GM23248 (cell line): Measurements from ENCODE around the gene MAFG. TPM values are rescaled to one million over a fixed set of nuclear protein-coding genes. Genes with fewer than 3 reads are reported as not detected.

Experiments used
- DNase-seq: peaks from one replicate; pipeline ENCODE4 v3.0.0-alpha.2; 2015
- H2AFZ ChIP-seq: fragments of 200-600 bp; sonication (generic); 2 replicates; pipeline ENCODE4 v1.6.1; 2016; ENCODE audit warnings: antibody characterized with exemption
- H3F3A ChIP-seq: fragments of 200-600 bp; sonication (generic); 2 replicates; pipeline ENCODE4 v1.6.1; 2016; ENCODE audit warnings: mild to moderate bottlenecking, antibody characterized with exemption, mixed run types; ENCODE audit not compliant: insufficient read depth
- H3K27ac ChIP-seq: fragments of 200-600 bp; sonication (generic); 2 replicates; pipeline ENCODE4 v1.5.1; 2016; ENCODE audit warnings: mild to moderate bottlenecking
- H3K27me3 ChIP-seq: fragments of 200-600 bp; sonication (generic); replicated peaks from 2 replicates; pipeline ENCODE4 v1.6.1; 2016; ENCODE audit warnings: mild to moderate bottlenecking; ENCODE audit not compliant: insufficient read depth
- H3K36me3 ChIP-seq: fragments of 200-600 bp; sonication (generic); 2 replicates; pipeline ENCODE4 v1.6.1; 2016; ENCODE audit warnings: low read depth, mild to moderate bottlenecking
- H3K4me1 ChIP-seq: fragments of 200-600 bp; sonication (generic); 2 replicates; pipeline ENCODE4 v1.6.1; 2016; ENCODE audit warnings: mild to moderate bottlenecking; ENCODE audit not compliant: insufficient read depth
- H3K4me2 ChIP-seq: fragments of 200-600 bp; sonication (generic); one replicate; pipeline ENCODE4 v1.6.1; 2016; ENCODE audit warnings: mild to moderate bottlenecking; ENCODE audit not compliant: unreplicated experiment
- H3K4me3 ChIP-seq: fragments of 200-600 bp; sonication (generic); 2 replicates; pipeline ENCODE4 v1.5.1; 2016; ENCODE audit warnings: mild to moderate bottlenecking
- H3K79me2 ChIP-seq: fragments of 200-600 bp; sonication (generic); 2 replicates; pipeline ENCODE4 v1.6.1; 2016; ENCODE audit warnings: mild to moderate bottlenecking; ENCODE audit not compliant: insufficient read depth
- H3K9ac ChIP-seq: fragments of 200-600 bp; sonication (generic); 2 replicates; pipeline ENCODE4 v1.6.1; 2016; ENCODE audit warnings: mild to moderate bottlenecking
- H3K9me2 ChIP-seq: fragments of 200-600 bp; sonication (generic); 2 replicates; pipeline ENCODE4 v1.6.1; 2016; ENCODE audit warnings: mixed run types, mild to moderate bottlenecking, moderate library complexity; ENCODE audit not compliant: insufficient read depth
- H3K9me3 ChIP-seq: fragments of 200-600 bp; sonication (generic); one replicate; pipeline ENCODE4 v1.6.1; 2017; ENCODE audit warnings: low read depth
- H4K20me1 ChIP-seq: fragments of 200-600 bp; sonication (generic); 2 replicates; pipeline ENCODE4 v1.6.0; 2016; ENCODE audit not compliant: insufficient read depth
- EZH2 ChIP-seq: fragments of 200-600 bp; sonication (generic); IDR thresholded peaks from 2 replicates; pipeline ENCODE4 v1.6.1; 2018; ENCODE audit warnings: antibody characterized with exemption, mild to moderate bottlenecking; ENCODE audit not compliant: insufficient read depth, poor library complexity, severe bottlenecking
- EZH2phosphoT487 ChIP-seq: fragments of 200-600 bp; sonication (generic); IDR thresholded peaks from 2 replicates; pipeline ENCODE4 v1.6.1; 2018; ENCODE audit warnings: antibody characterized with exemption, moderate library complexity, mild to moderate bottlenecking, low read depth; ENCODE audit not compliant: insufficient read depth
- WGBS, 2 experiments: methylation state at CpG; one replicate each; pipeline ENCODE4 v1.1.6; 2015 to 2017; ENCODE audit warnings: low lambda C conversion rate in 2 of 2, low coverage in 1 of 2; ENCODE audit errors: missing lambda C conversion rate in 2 of 2; 5-methylcytosine and 5-hydroxymethylcytosine counted together
- in situ Hi-C: fragments of 300-500 bp; cut with MboI; formaldehyde crosslinking; loops from 2 replicates; pipeline ENCODE4 v1.15.0; 2020
- polyA plus RNA-seq: library from polyadenylated mRNA; unstranded; fragments of >200 nt; fragmentation: Nextera tagmentation; extraction: Ambion mirVana; gene quantifications from 2 replicates; pipeline ENCODE4 v1.2.1, GENCODE V29; 2016
- total RNA-seq: library from RNA; depleted of rRNA; stranded (reverse); fragments of >200 nt; shearing (Covaris generic); gene quantifications from 2 replicates; pipeline ENCODE4 v1.2.3, GENCODE V29; 2014; rRNA removed

MAFG gene
- total RNA-seq (17.7 and 19.8 TPM in 2 replicates), polyA plus RNA-seq (5.0 and 6.4 TPM in 2 replicates)

- H3K36me3 ChIP-seq, result no peaks in the 10 kb centered on the region
- peak within 1 kb of the TSS; percentile 76 for H3K4me2 ChIP-seq
- peaks cover 16% of the 10 kb centered on the region; the same call in 1 of the 2 replicates for H3K4me1 ChIP-seq
- DNase-seq, result peak; percentile 99
- 0 out of 2 replicates have a peak, but pooled peaks cover 8% of the 10 kb centered on the region for H3F3A ChIP-seq
- in situ Hi-C loops, result no loop called here
- WGBS, 2 experiments, result 0 to 2% methylated on average over 43 to 70 of the region's 98 CpGs
- H3K9me2 ChIP-seq, result no peaks in the 10 kb centered on the region
- H3K27me3 ChIP-seq, result no peaks in the 10 kb centered on the region
- H2AFZ ChIP-seq, result peak within 1 kb of the TSS; percentile 73
- TF ChIP-seq EZH2phosphoT487 (no peak), EZH2 (no peak)
- peak within 1 kb of the TSS; percentile 94 for H3K9ac ChIP-seq
- no peaks in the 10 kb centered on the region for H4K20me1 ChIP-seq
- peak within 1 kb of the TSS; percentile 93 for H3K27ac ChIP-seq
- H3K9me3 ChIP-seq, result no peaks in the 10 kb centered on the region
- peaks cover 41% of the 10 kb centered on the region for H3K79me2 ChIP-seq
- peak within 1 kb of the TSS; percentile 87 for H3K4me3 ChIP-seq
Observed at GRCh38 chr17:81927653-81928543, at the start of gene MAFG. Gene MAFG, minus strand, starts transcription at chr17:81927735. Its CDS starts 4,550 bp downstream, at chr17:81923185.

DNA sequence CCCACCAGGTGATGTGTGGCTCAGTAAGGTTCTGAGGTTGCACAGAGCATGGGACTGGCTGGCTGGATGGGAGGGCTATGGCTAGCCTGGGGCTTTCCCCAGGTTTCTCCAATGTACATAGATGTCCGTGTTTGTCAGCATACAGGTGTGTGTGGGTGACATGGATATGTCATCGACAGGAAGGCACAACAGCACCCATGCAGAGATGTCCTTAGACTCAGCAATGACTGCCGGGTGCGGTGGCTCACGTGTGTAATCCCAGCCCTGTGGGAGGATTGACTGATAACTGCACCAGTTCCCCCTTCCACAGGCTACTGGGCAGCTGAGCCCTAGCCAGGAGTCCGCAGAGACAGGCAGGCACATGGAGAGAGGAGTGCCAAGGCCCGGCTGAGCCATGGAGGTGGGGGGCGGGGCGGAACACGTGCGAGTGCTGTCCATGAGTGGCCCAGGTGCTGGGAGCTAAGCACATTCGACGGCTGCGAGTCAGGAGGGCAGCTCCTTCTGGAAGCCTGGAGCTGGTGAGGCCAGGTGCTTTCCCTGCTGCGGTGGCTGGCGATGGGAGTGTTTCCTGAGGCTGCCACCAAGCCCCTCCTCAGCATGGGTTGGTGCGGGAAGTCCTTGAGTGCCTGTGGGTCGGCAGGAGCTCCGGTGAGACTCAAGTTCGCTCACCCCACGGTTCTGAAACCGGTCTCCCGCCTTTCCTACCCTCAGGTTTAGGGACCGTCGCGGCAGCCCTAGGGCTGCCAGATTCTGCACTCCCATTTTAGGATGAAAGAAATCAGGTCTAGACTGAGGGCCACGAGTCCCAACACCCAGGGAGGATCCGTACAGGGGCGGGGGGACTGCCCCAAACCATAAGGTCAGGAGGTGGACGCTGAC, 49.0 kb upstream of the MAFG start:
- Histone ChIP-seq H3K4me1 (no peaks in the 10 kb centered on the region), H3K27ac (peak overlapping the region; percentile 16), H3K4me2 (peak overlapping the region; percentile 87), H2AFZ (peak overlapping the region; percentile 87), H3K9me3 (no peaks in the 10 kb centered on the region), H3K9me2 (no peaks in the 10 kb centered on the region), H3K79me2 (0 out of 2 replicates have a peak, but pooled peaks cover 6% of the 10 kb centered on the region), H4K20me1 (no peaks in the 10 kb centered on the region), H3K36me3 (no peaks in the 10 kb centered on the region; the same call in 1 of the 2 replicates), H3K9ac (peak overlapping the region; percentile 94), H3K4me3 (peak overlapping the region; percentile 82), H3F3A (no peaks in the 10 kb centered on the region), H3K27me3 (no peaks in the 10 kb centered on the region)
- DNase-seq, result peak; percentile 27
- TF ChIP-seq EZH2, result no peak
- no peak for TF ChIP-seq EZH2phosphoT487
- in situ Hi-C loops, result no loop called here
- WGBS, 2 experiments, result 33 to 37% methylated on average over 30 of the region's 30 CpGs

DNA sequence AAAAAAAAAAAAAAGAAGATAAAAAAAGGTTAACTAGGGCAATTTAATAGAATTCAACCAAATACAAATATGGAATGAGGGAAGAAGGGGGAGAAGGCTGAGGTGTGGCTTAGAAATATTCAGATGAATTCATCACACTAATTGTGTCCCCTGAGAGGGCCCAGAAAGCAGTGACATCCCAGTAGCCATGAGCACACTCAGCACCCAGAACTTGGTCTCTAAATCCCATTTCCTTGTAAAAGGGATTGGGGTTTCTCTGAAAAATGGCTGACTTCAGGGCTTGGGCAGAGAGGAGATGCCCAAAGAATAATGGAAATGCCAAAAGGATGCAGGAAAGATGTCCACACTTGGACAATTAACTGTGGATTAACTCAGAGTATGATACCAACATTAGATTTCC, 45.9 kb upstream of the MAFG start:
- Histone ChIP-seq H3K9me2 (no peaks in the 10 kb centered on the region), H3K27me3 (no peaks in the 10 kb centered on the region), H3K36me3 (no peaks in the 10 kb centered on the region), H3K4me2 (no peak overlapping the region), H3K4me3 (no peak overlapping the region), H3K4me1 (peaks cover under 1% of the 10 kb centered on the region; the same call in 1 of the 2 replicates), H4K20me1 (no peaks in the 10 kb centered on the region), H3F3A (no peaks in the 10 kb centered on the region), H3K79me2 (no peaks in the 10 kb centered on the region), H3K27ac (no peak overlapping the region), H3K9ac (no peak overlapping the region), H2AFZ (no peak overlapping the region), H3K9me3 (no peaks in the 10 kb centered on the region)
- no peak for DNase-seq
- TF ChIP-seq EZH2phosphoT487 (no peak), EZH2 (no peak)
- in situ Hi-C loops, result no loop called here
